GM23338 (cell line): Measurements from ENCODE around the gene UIMC1. TPM values are rescaled to one million over a fixed set of nuclear protein-coding genes. Genes with fewer than 3 reads are reported as not detected.

Experiments
- ATAC-seq: fragments of 200-7000 bp; cut with Tn5 transposase; 3 replicates; pipeline ENCODE4 v1.9.1; 2020
- DNase-seq: peaks from one replicate; pipeline ENCODE4 v3.0.0-alpha.2; 2015; ENCODE audit warnings: low spot score
- H2AFZ ChIP-seq: fragments of 200-600 bp; sonication (generic); 2 replicates; pipeline ENCODE4 v1.8.0; 2016; ENCODE audit warnings: antibody characterized with exemption, mild to moderate bottlenecking, moderate library complexity
- H3F3A ChIP-seq: fragments of 200-600 bp; sonication (generic); replicated peaks from 2 replicates; pipeline ENCODE4 v1.8.0; 2017; ENCODE audit warnings: antibody characterized with exemption, mixed run types, low read depth
- H3K27ac ChIP-seq: fragments of 200-600 bp; sonication (generic); 2 replicates; pipeline ENCODE4 v1.6.1; 2016; ENCODE audit warnings: low read depth
- H3K27me3 ChIP-seq: fragments of 200-600 bp; sonication (generic); 2 replicates; pipeline ENCODE4 v1.8.0; 2016; ENCODE audit warnings: mild to moderate bottlenecking, mixed run types, moderate library complexity; ENCODE audit not compliant: insufficient read depth
- H3K36me3 ChIP-seq: fragments of 200-600 bp; sonication (generic); 2 replicates; pipeline ENCODE4 v1.8.0; 2016; ENCODE audit warnings: mild to moderate bottlenecking; ENCODE audit not compliant: insufficient read depth
- H3K4me1 ChIP-seq: fragments of 200-600 bp; sonication (generic); 2 replicates; pipeline ENCODE4 v1.8.0; 2016; ENCODE audit warnings: mild to moderate bottlenecking, moderate library complexity; ENCODE audit not compliant: insufficient read depth
- H3K4me2 ChIP-seq: fragments of 200-600 bp; sonication (generic); 2 replicates; pipeline ENCODE4 v1.7.1; 2017; ENCODE audit warnings: mixed run types
- H3K4me3 ChIP-seq: fragments of 200-600 bp; sonication (generic); 2 replicates; pipeline ENCODE4 v1.6.1; 2016; ENCODE audit warnings: mixed run types
- H3K79me2 ChIP-seq: fragments of 200-600 bp; sonication (generic); replicated peaks from 2 replicates; pipeline ENCODE4 v1.8.0; 2017; ENCODE audit warnings: mild to moderate bottlenecking; ENCODE audit not compliant: insufficient read depth
- H3K9me2 ChIP-seq: fragments of 200-600 bp; sonication (generic); 2 replicates; pipeline ENCODE4 v1.8.0; 2017; ENCODE audit not compliant: insufficient read depth
- H4K20me1 ChIP-seq: fragments of 200-600 bp; sonication (generic); replicated peaks from 2 replicates; pipeline ENCODE4 v1.8.0; 2017; ENCODE audit warnings: mild to moderate bottlenecking; ENCODE audit not compliant: insufficient read depth
- H3K27ac Mint-ChIP-seq: 2 replicates; pipeline ENCODE4 v1.8.0; 2020; ENCODE audit warnings: inconsistent platforms, mild to moderate bottlenecking, moderate library complexity, mixed read lengths
- H3K27me3 Mint-ChIP-seq: 3 replicates; pipeline ENCODE4 v1.8.0; 2022; ENCODE audit warnings: low read depth, mild to moderate bottlenecking, moderate library complexity, mixed read lengths, inconsistent platforms; ENCODE audit not compliant: insufficient read depth, poor library complexity
- H3K36me3 Mint-ChIP-seq: 3 replicates; pipeline ENCODE4 v1.8.0; 2021; ENCODE audit warnings: low read depth, mild to moderate bottlenecking, inconsistent platforms, moderate library complexity, mixed read lengths
- H3K4me1 Mint-ChIP-seq: 3 replicates; pipeline ENCODE4 v1.8.0; 2020; ENCODE audit warnings: mild to moderate bottlenecking, inconsistent platforms, mixed read lengths
- H3K4me3 Mint-ChIP-seq: 3 replicates; pipeline ENCODE4 v1.8.0; 2021; ENCODE audit warnings: moderate library complexity, mild to moderate bottlenecking, inconsistent platforms, mixed read lengths
- H3K9me3 Mint-ChIP-seq: 3 replicates; pipeline ENCODE4 v1.8.0; 2020; ENCODE audit warnings: moderate library complexity, mild to moderate bottlenecking, inconsistent platforms, mixed read lengths
- CREB1 ChIP-seq: fragments of 250-450 bp; sonication (Bioruptor Pico); IDR thresholded peaks from 2 replicates; pipeline ENCODE4 v1.5.0; 2020; ENCODE audit warnings: low read depth, mild to moderate bottlenecking, moderate library complexity
- CTCF ChIP-seq, 2 experiments: fragments of 200-600 bp in 1 of 2; sonication (generic) in 1 of 2; conservative IDR thresholded peaks; 2 replicates each; pipeline versions ENCODE4 v1.5.1 to v1.6.1; 2016 to 2017; ENCODE audit warnings: antibody characterized with exemption in 2 of 2, low read depth in 2 of 2, mild to moderate bottlenecking in 2 of 2, moderate library complexity in 1 of 2
- EZH2phosphoT487 ChIP-seq: fragments of 200-600 bp; sonication (generic); IDR thresholded peaks from one replicate; pipeline ENCODE4 v1.8.1; 2018; ENCODE audit warnings: antibody characterized with exemption; ENCODE audit not compliant: unreplicated experiment
- REST ChIP-seq: IDR thresholded peaks from one replicate; pipeline ENCODE4 v1.6.1; 2018; ENCODE audit warnings: antibody characterized with exemption; ENCODE audit not compliant: unreplicated experiment
- STAT1 ChIP-seq: IDR thresholded peaks from one replicate; pipeline ENCODE4 v1.6.1; 2016; ENCODE audit warnings: antibody characterized with exemption; ENCODE audit not compliant: unreplicated experiment
- ZNF114 ChIP-seq: fragments of 250-450 bp; sonication (Bioruptor Pico); IDR thresholded peaks from 2 replicates; pipeline ENCODE4 v1.5.0; 2020; ENCODE audit warnings: mild to moderate bottlenecking, moderate library complexity
- polyA plus RNA-seq: library from polyadenylated mRNA; unstranded; fragments of >200 nt; fragmentation: Nextera tagmentation; extraction: Ambion mirVana; gene quantifications from 2 replicates; pipeline ENCODE4 v1.2.1, GENCODE V29; 2016
- total RNA-seq: library from RNA; depleted of rRNA; stranded (reverse); fragments of >200 nt; shearing (Covaris generic); gene quantifications from 2 replicates; pipeline ENCODE4 v1.2.3, GENCODE V29; 2014

Gene UIMC1
- total and polyA plus RNA-seq, 2 experiments from 2014 or later = 36.4 to 40.1 TPM

DNA sequence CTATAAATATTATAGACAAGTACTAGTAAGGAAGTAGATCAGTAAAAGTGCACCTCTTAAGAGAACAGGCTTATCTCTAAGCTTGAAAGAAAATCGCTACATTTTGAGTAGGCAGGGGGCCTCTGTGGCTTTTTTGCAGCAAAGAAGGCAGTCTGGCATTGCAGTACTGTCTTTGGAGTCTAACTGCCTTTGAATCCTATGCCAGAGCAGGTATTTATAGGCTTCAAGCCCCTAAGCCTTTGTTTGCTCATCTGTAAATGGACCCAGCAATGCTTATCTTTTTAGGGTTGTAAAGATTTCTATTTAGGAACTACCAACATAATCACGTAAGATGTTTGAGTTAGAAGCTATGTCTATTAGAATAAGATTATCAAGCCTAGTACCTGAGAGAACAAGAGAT lies 83.8 kb downstream of the UIMC1 start (continued):
- no peak for TF ChIP-seq STAT1
- no peak for TF ChIP-seq CREB1 (CRISPR knock-in tag)

DNA sequence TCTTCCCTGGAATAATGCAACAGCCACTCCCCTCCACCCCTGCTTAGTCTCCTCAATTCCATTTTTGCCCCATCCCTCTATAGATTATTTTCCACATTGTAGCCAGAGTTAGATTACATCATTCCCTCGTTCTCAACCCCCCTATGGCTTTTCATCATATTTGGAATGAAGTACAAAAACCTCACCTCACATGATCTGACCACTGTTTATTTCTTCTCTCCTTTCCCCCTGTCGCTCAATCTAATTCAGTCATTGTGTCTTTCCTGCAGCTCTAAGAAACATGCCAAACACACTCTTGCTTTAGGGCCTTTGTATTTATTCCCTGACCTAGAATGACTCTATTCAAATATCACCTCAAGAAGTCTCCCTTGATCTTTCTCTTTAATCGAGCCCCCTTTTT lies 84.9 kb downstream of the UIMC1 start:
- Histone ChIP-seq H3K27ac (no peak overlapping the region), H3K4me3 (no peak overlapping the region), H3K79me2 (0 out of 2 replicates have a peak, but pooled peaks cover 2% of the 10 kb centered on the region), H3F3A (no peaks in the 10 kb centered on the region; the same call in 1 of the 2 replicates), H2AFZ (no peak overlapping the region), H3K9me2 (no peaks in the 10 kb centered on the region; the same call in 1 of the 2 replicates), H4K20me1 (peaks cover 6% of the 10 kb centered on the region), H3K4me1 (no peaks in the 10 kb centered on the region), H3K4me2 (no peak overlapping the region), H3K27me3 (no peaks in the 10 kb centered on the region), H3K36me3 (no peaks in the 10 kb centered on the region; the same call in 1 of the 2 replicates)
- Mint-ChIP-seq H3K4me3 (no peak overlapping the region), H3K27ac (peak overlapping the region; percentile 1; the same call in 1 of the 2 replicates), H3K9me3 (no peaks in the 10 kb centered on the region; the same call in 2 of the 3 replicates), H3K27me3 (no peaks in the 10 kb centered on the region), H3K36me3 (no peaks in the 10 kb centered on the region), H3K4me1 (0 out of 3 replicates have a peak, but pooled peaks cover 3% of the 10 kb centered on the region)
- no peak for TF ChIP-seq EZH2phosphoT487
- no peak for TF ChIP-seq CREB1 (CRISPR knock-in tag)
- TF ChIP-seq ZNF114 (CRISPR knock-in tag) = no peak
- DNase-seq (no peak), ATAC-seq (no peak)

DNA sequence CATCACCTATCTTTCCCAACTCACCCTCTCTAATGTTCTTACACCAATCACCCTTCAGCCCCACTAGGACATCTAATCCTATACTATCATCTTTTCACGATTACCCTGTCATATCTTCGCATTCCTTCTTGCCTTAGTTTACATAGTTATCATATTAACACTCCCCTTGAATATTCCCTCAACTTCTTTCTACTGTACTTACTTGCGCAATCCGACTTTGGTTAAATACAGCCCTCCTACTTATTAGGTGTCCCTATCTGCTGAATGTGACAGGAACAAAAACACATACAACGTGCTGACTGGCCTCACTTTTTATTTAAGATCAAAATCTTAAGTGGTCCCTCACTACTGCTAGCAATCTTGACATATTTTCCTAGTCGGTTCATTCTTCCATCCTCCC lies 88.0 kb downstream of the UIMC1 start:
- no peak overlapping the region for H3K27ac ChIP-seq
- H3K27me3 Mint-ChIP-seq = no peaks in the 10 kb centered on the region
- no peak for TF ChIP-seq REST
- no peak for TF ChIP-seq CTCF (conservative IDR thresholded peaks at IDR 0.05; ENCODE audit: low read depth in 2 of 2)
- H3K4me2 ChIP-seq = no peak overlapping the region
- no peaks in the 10 kb centered on the region for H3K27me3 ChIP-seq
- H2AFZ ChIP-seq = no peak overlapping the region
- H3K36me3 Mint-ChIP-seq = no peaks in the 10 kb centered on the region
- no peaks in the 10 kb centered on the region; the same call in 1 of the 2 replicates for H3F3A ChIP-seq
- DNase-seq (no peak), ATAC-seq (no peak)
- H3K9me3 Mint-ChIP-seq = no peaks in the 10 kb centered on the region; the same call in 2 of the 3 replicates
- H3K79me2 ChIP-seq = 0 out of 2 replicates have a peak, but pooled peaks cover 2% of the 10 kb centered on the region
- H3K4me1 ChIP-seq = no peaks in the 10 kb centered on the region
- H3K9me2 ChIP-seq = no peaks in the 10 kb centered on the region; the same call in 1 of the 2 replicates
- H3K4me3 ChIP-seq = no peak overlapping the region
- H3K36me3 ChIP-seq = no peaks in the 10 kb centered on the region; the same call in 1 of the 2 replicates
- H3K4me3 Mint-ChIP-seq = no peak overlapping the region
- peaks cover 3% of the 10 kb centered on the region; the same call in 1 of the 3 replicates for H3K4me1 Mint-ChIP-seq
- H4K20me1 ChIP-seq = no peaks in the 10 kb centered on the region; the same call in none of the 2 replicates
- no peak overlapping the region for H3K27ac Mint-ChIP-seq
